GM13977 (cell line): ENCODE measurements around the gene PGF.

Experiments used
- DNase-seq: peaks from one replicate; pipeline ENCODE4 v3.0.0; 2012; ENCODE audit warnings: low spot score
- in situ Hi-C: fragments of 300-500 bp; cut with MboI; formaldehyde crosslinking; loops from one replicate; pipeline ENCODE4 v1.12.0; 2022; ENCODE audit warnings: low sequenced_read_pairs, low pct_unique_long_range_greater_than_20kb, mixed read lengths, inconsistent platforms; ENCODE audit not compliant: unreplicated experiment
- TF ChIP-seq, protein P1 (sequence below): IDR thresholded peaks from 2 replicates; pipeline ENCODE4 v1.5.1; 2012; ENCODE audit warnings: mild to moderate bottlenecking, control low read depth; ENCODE audit not compliant: insufficient read depth; ENCODE audit errors: extremely low read depth, missing control alignments

The PGF gene

DNA sequence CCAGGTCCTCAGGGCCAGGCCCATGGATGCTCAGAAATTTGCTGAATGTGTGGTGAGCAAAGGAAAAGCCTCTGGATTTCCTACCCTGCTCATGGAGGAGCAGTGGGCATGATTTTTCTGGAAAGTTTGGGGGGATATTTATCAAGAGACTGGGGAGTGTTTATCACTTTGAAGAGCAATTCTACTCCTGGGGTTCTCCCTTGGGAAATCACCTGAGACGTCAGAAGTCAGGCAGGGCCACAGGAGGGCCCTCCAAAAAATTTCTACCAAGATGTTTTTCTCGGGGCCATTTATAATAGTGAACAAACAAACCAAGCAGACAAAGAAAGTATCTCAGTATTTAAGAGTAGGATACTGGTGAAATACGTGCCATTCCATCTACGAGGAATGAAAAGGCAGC, 27.3 kb upstream of the PGF start:
- in situ Hi-C loops = no loop called here
- TF ChIP-seq, protein P1, sequence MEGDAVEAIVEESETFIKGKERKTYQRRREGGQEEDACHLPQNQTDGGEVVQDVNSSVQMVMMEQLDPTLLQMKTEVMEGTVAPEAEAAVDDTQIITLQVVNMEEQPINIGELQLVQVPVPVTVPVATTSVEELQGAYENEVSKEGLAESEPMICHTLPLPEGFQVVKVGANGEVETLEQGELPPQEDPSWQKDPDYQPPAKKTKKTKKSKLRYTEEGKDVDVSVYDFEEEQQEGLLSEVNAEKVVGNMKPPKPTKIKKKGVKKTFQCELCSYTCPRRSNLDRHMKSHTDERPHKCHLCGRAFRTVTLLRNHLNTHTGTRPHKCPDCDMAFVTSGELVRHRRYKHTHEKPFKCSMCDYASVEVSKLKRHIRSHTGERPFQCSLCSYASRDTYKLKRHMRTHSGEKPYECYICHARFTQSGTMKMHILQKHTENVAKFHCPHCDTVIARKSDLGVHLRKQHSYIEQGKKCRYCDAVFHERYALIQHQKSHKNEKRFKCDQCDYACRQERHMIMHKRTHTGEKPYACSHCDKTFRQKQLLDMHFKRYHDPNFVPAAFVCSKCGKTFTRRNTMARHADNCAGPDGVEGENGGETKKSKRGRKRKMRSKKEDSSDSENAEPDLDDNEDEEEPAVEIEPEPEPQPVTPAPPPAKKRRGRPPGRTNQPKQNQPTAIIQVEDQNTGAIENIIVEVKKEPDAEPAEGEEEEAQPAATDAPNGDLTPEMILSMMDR = no peak
- peak; percentile 56 for DNase-seq

DNA sequence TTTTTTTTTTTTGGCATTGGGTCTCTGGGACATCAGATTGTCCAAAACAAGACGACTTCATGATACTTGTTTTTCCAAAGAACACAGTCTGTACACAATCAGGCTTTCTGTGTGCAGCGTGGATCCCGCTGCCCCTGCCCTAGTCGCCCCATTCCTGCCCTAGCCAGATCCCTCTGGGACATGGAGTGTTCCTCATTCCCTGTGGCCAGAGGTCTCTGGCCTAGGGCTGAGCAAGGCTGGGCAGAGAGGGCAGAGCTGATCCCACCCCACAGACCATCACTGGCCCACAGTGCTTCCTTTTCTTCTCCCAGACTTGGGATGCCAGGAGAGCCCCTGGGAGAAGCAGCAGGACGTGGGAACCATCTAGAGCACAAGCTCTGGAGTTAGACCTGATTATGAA, 26.4 kb upstream of the PGF start:
- TF ChIP-seq, protein P1 = no peak
- in situ Hi-C loops = no loop called here
- DNase-seq = no peak

DNA sequence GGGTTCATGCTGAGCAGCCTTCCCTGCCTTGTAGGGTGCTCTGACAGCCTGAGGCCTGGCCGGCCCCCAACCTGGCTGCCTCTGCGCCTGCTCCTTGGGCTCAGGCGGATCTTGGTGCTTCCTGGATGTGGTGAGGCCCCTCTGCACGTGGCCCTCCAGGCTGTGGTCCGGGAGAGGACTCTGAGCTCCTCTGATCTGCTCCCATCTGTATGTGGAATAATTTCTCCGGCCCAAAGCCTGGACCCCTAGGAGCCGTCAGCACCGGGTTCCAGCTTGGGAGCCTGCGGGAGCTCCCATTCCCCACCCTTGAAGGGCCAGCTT, 26.0 kb upstream of the PGF start:
- no peak for DNase-seq
- TF ChIP-seq, protein P1 = no peak
- in situ Hi-C loops = no loop called here

DNA sequence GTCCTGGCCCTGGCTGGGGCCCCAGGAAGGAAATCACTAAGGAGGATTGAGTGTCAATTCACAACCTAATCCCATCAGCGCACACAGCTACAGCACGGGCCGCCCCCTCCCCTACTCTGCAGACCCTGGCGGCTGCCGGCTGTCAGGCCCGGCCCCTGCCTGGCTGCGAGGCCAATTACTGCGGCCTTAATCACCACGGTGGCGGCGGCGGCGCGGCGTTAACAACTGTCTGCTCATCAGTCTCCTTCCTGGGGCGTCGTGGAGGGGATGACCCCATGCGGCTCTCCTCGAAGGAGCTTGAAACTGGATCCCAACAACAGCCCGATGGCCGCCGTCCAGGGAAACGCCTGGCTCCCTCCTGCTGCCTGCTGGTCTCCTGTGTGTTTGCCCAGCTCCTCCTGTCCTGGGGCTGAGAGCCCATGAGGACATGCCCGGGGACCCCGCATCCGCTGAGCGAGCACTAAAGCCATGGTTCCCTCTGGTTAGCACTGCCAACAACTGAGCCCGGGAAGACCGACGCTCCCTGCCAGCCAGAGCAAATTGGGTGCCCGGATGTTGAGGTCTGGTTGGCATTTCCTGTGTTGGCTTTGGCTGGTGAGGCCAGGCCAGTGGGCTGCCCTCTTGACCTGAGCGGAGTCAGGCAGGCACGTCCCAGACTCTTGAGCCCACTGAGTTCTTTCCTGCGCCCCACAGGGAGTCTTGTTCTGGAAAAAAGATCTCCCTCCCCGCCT, 25.5 kb upstream of the PGF start:
- no peak for DNase-seq
- in situ Hi-C loops = no loop called here
- TF ChIP-seq, protein P1 = no peak

DNA sequence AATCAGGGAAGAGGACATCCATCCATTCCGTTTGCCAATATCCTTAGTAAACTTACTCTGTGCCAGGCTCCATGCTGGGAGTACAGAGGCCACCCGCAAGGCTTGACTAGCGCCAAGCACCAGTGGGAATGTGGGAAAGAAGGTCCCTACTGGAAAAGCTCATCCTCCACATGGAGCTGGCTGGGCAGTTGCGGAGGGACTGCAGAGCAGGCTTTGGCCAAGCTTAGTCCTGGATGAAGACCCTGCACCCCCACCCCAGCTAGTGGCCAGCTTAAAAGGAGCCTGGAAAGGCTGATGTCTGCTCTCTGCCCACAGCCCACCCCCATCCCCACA, 25.0 kb upstream of the PGF start:
- DNase-seq = no peak
- in situ Hi-C loops = no loop called here
- TF ChIP-seq, protein P1 = no peak

DNA sequence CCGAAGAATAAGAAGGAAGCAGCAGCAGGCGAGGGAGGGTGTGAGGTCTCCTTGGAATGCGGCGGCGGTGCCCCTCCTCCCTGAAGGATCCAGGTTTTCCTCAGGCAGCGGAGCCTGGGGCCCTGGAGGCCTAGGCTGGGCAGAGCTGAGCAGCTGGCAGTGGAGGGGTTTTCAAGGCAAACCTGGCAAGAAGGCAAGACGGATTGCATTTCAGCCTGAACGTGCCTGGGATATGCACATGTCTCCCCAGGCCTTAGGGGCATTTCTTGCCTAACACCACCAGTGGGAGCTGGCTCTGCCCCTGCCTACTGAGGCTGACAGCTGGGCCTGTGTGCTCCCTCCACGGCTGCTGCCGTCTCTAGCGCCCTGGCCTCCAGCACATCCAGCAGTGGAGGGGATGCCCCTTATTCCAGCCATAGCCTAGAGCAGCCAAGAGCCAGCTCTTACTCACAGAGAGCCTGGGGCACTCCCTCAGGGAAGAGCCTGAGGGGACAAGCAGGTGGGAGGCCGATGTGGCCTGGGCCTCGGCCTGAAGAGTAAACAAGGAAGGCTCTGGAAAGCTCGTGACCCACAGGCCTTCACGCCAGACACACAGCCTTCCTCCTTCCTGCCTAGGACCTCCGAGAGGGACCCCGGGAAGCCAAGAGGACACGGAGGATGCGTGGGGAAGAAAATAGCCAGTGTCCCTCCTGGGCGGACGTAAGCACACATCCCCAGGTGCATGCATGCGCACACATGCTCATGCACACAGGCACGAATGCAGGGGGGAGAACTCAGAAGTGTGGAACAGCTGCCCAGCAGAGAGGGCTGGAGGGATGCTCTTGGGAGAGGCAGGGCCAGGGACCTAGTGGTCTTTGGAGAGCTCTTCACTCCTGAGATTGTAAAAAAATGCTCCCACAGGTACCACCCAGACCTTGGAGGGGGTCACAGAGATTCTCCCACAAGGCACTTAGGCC, 24.3 kb upstream of the PGF start:
- no peak for DNase-seq
- in situ Hi-C loops = no loop called here
- TF ChIP-seq, protein P1 = no peak
